GM12864 (cell line): Measurements from ENCODE around the gene TCF7L2.

ENCODE experiments used
- DNase-seq: peaks from one replicate; pipeline ENCODE4 v3.0.0-alpha.2; 2011; ENCODE audit warnings: low read depth
- H3K4me3 ChIP-seq: 2 replicates; pipeline ENCODE4 v1.5.1; 2011; ENCODE audit warnings: mild to moderate bottlenecking, low read depth, low read length, control low read depth
- TF ChIP-seq, protein P1 (sequence below): IDR thresholded peaks from 2 replicates; pipeline ENCODE4 v1.5.1; 2011; ENCODE audit warnings: low read depth, mild to moderate bottlenecking, moderate library complexity, low read length, control low read depth, inconsistent platforms; ENCODE audit errors: missing control alignments

Gene TCF7L2

DNA sequence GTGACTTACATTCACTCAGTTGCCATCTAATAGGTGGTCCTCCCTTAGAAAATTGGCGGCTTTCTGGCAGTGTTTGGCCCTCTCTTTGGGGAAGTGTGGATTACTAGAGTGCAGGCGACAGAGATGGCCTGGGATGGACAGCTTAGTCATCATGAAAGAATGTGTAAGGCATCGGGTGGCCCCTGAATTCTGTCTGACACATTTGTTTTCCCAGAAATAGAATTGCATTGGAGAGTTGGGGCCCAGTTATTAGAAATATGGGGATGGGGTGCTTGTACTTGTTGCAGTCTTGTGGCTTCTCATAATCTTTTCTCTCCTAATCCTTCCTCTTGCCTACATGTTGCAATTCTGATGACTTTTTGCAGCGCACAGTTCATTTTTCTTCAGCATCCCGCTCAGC lies 13.8 kb downstream of the TCF7L2 start:
- TF ChIP-seq, protein P1, sequence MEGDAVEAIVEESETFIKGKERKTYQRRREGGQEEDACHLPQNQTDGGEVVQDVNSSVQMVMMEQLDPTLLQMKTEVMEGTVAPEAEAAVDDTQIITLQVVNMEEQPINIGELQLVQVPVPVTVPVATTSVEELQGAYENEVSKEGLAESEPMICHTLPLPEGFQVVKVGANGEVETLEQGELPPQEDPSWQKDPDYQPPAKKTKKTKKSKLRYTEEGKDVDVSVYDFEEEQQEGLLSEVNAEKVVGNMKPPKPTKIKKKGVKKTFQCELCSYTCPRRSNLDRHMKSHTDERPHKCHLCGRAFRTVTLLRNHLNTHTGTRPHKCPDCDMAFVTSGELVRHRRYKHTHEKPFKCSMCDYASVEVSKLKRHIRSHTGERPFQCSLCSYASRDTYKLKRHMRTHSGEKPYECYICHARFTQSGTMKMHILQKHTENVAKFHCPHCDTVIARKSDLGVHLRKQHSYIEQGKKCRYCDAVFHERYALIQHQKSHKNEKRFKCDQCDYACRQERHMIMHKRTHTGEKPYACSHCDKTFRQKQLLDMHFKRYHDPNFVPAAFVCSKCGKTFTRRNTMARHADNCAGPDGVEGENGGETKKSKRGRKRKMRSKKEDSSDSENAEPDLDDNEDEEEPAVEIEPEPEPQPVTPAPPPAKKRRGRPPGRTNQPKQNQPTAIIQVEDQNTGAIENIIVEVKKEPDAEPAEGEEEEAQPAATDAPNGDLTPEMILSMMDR, result no peak
- DNase-seq, result no peak
- H3K4me3 ChIP-seq, result no peak overlapping the region

GRCh38 chr10:112964482-112964881 lies 14.4 kb downstream of the TCF7L2 start:
- TF ChIP-seq, protein P1, result no peak
- no peak for DNase-seq
- no peak overlapping the region for H3K4me3 ChIP-seq

GRCh38 chr10:112966194-112966855 lies 16.3 kb downstream of the TCF7L2 start:
- DNase-seq, result no peak
- TF ChIP-seq, protein P1, result no peak
- H3K4me3 ChIP-seq, result no peak overlapping the region

- H3K4me3 ChIP-seq, result no peak overlapping the region
- TF ChIP-seq, protein P1, result no peak
- no peak for DNase-seq
Observed at GRCh38 chr10:112967200-112967599, 17.2 kb downstream of the TCF7L2 start.

DNA sequence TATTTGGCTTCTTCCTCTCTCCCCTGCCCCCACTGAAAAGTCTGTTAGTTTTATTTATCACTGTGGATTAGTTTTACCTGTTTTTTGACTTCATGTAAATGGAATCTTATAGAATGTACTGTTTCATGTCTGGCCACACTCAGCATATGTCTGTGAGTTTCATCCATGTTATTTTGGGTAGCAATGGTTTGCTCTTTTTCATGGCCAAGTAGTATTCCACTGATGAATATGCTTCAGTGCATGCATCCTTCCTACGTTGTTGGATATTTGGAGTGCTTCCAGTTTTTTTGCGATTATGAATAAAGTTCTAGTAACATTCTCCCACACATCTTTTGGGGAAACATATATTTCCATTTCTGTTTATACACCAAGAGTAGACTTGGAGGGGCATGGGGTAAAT lies 19.1 kb downstream of the TCF7L2 start:
- TF ChIP-seq, protein P1, result no peak
- no peak overlapping the region for H3K4me3 ChIP-seq
- no peak for DNase-seq

DNA sequence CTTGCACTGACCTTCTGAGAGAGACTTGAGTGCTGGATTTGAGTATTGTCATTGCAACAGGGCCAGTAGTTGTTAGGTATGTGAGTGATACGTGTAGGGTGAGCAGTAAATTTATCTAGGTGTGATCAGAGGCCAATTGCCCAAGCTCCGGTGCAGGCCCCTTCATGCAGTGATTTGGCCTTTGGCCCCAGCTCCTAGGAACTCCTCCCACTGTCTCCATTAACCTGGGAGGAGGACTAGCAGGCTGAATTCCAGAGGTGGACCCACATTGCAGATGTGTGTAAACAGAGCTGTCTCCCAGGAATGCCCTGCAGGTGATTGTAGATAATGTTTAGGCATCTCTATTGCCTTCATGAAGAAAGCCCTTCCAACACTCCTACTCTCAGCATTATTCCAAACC lies 19.5 kb downstream of the TCF7L2 start:
- no peak overlapping the region for H3K4me3 ChIP-seq
- TF ChIP-seq, protein P1, result no peak

GRCh38 chr10:112970021-112970420 lies 20.0 kb downstream of the TCF7L2 start:
- H3K4me3 ChIP-seq, result no peak overlapping the region
- TF ChIP-seq, protein P1, result no peak
- no peak for DNase-seq

More for the DNA sequence above, 19.5 kb downstream of the TCF7L2 start:
- no peak for DNase-seq
